BLaER1 treated with 17β-estradiol and CSF1 and Interleukin-3, amounts not matched to agents 10 nM and 100 nM (cell line): ENCODE data around the gene PRMT5.
A peak's percentile ranks its signal among the peaks of the same experiment; 100 is the strongest.

Experiments used
- H3K27ac ChIP-seq, 11 experiments: shearing (Covaris generic); formaldehyde crosslinking; 2 replicates each; pipeline ENCODE4 v1.8.1; 2022
- H3K27me3 ChIP-seq, 11 experiments: shearing (Covaris generic); formaldehyde crosslinking; 2 replicates each; pipeline ENCODE4 v1.8.1; 2022
- H3K36me3 ChIP-seq, 11 experiments: shearing (Covaris generic); formaldehyde crosslinking; 2 replicates each; pipeline ENCODE4 v1.8.1; 2022
- H3K4me1 ChIP-seq, 10 experiments: shearing (Covaris generic); formaldehyde crosslinking; 2 replicates each; pipeline ENCODE4 v1.8.1; 2022
- H3K4me2 ChIP-seq, 11 experiments: shearing (Covaris generic); formaldehyde crosslinking; 2 replicates each; pipeline ENCODE4 v1.8.1; 2022
- H3K4me3 ChIP-seq, 10 experiments: shearing (Covaris generic); formaldehyde crosslinking; 2 replicates each; pipeline ENCODE4 v1.8.1; 2022
- H3K9ac ChIP-seq, 11 experiments: shearing (Covaris generic); formaldehyde crosslinking; 2 replicates each; pipeline ENCODE4 v1.8.1; 2022
- H3K9me3 ChIP-seq, 11 experiments: shearing (Covaris generic); formaldehyde crosslinking; replicated peaks in 1 of 11; 2 replicates each; pipeline ENCODE4 v1.8.1; 2022
- H4K20me1 ChIP-seq, 11 experiments: shearing (Covaris generic); formaldehyde crosslinking; 2 replicates each; pipeline ENCODE4 v1.8.1; 2022
- Cebpa-rat ChIP-seq, 11 experiments: shearing (Covaris generic); IDR thresholded peaks; 2 replicates each; pipeline ENCODE4 v1.8.1; 2022

The PRMT5 gene

DNA sequence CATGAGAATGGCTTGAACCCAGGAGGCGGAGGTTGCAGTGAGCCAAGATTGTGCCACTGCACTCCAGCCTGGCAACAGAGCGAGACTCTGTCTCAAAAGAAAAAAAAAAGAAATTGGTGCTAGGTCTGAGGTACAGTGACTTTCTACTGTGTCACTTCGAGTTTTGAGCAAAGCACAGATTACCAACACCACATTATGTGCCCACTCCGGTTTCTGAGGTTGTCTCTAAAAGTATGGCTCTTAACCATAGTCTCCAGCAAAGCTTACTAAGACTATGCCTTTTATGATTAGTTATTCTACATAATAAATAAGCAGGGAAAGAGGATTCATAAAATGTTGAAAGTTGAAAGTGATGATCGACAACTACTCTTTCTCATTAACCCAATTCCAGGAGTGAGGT is 18.3 kb downstream of the PRMT5 start:
- H3K9ac ChIP-seq = no peak overlapping the region; a peak in 2 of 22 replicates
- TF ChIP-seq Cebpa-rat (IDR thresholded peaks at IDR 0.05) = no peak
- 0 out of 22 replicates have a peak overlapping the region, but pooled peaks of 3 of the 11 experiments have one; percentile 11 to 63 (median 49) for H3K4me2 ChIP-seq
- no peaks in the 10 kb centered on the region for H3K27me3 ChIP-seq
- no peak overlapping the region for H3K4me3 ChIP-seq
- H4K20me1 ChIP-seq = peaks cover 0 to 26% (median 0%) of the 10 kb centered on the region in 11 experiments; a peak in 9 of 22 replicates
- peak overlapping the region in 2 of 11 experiments; percentile 48 to 68; a peak in 1 of 22 replicates for H3K27ac ChIP-seq
- peaks cover 17 to 53% (median 37%) of the 10 kb centered on the region in 10 experiments for H3K4me1 ChIP-seq
- no peaks in the 10 kb centered on the region for H3K9me3 ChIP-seq
- peaks cover 63 to 100% (median 85%) of the 10 kb centered on the region in 11 experiments for H3K36me3 ChIP-seq

DNA sequence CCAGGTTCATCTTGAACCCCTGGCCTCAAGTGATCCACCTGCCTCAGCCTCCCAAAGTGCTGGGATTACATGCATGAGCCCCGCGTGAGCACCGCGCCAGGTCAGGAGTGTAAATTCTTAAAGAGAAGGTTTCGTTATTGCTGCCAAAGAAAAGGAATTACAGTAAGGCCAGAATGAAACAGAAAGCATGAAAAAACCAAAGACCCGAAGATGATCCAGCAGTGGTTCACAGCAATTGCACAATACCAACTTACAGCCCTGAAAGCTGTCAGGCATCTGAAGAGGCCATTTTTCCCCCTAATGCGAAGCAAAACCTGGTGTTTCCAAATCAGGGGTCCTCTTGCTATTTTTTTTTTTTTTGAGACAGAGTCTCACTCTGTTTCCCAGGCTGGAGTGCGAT is 20.6 kb downstream of the PRMT5 start:
- H3K4me3 ChIP-seq = no peak overlapping the region

DNA sequence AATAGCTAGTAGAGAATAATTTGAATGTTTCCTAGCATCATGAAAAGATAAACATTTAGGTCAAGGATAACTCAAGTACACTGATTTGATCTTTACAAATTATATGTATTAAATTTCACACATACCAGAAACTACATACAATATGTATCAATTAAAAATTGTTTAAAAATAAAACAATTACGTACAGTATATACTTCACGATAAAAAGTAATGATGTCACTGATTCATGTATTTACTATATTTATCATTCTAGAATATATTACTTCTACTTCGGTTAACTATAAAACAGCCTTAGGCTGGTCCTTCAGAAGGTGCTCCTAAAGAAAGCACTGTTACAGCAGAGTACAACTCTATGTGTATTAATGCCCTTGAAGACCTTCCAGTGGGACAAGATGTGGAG is 21.7 kb downstream of the PRMT5 start:
- peaks cover 0 to 38% (median 26%) of the 10 kb centered on the region in 10 experiments; a peak in 18 of 20 replicates for H3K4me1 ChIP-seq
- peaks cover 0 to 20% (median 4%) of the 10 kb centered on the region in 11 experiments; a peak in 10 of 22 replicates for H4K20me1 ChIP-seq
- peaks cover 95 to 100% (median 99%) of the 10 kb centered on the region in 11 experiments for H3K36me3 ChIP-seq
- H3K9me3 ChIP-seq = no peaks in the 10 kb centered on the region
- no peak overlapping the region for H3K4me2 ChIP-seq
- no peaks in the 10 kb centered on the region for H3K27me3 ChIP-seq
- H3K4me3 ChIP-seq = no peak overlapping the region
- H3K27ac ChIP-seq = no peak overlapping the region
- no peak for TF ChIP-seq Cebpa-rat (IDR thresholded peaks at IDR 0.05)
- no peak overlapping the region for H3K9ac ChIP-seq

More for the DNA sequence above, 20.6 kb downstream of the PRMT5 start:
- Histone ChIP-seq H3K4me2 (peak overlapping the region in 6 of 11 experiments; percentile 11 to 63 (median 48); a peak in 11 of 22 replicates), H4K20me1 (peaks cover 0 to 21% (median under 1%) of the 10 kb centered on the region in 11 experiments; a peak in 10 of 22 replicates), H3K4me1 (peaks cover 0 to 38% (median 26%) of the 10 kb centered on the region in 10 experiments; a peak in 18 of 20 replicates), H3K9me3 (no peaks in the 10 kb centered on the region), H3K27me3 (no peaks in the 10 kb centered on the region), H3K36me3 (peaks cover 86 to 100% (median 98%) of the 10 kb centered on the region in 11 experiments), H3K9ac (peak overlapping the region in 4 of 11 experiments; percentile 28 to 52 (median 32); a peak in 6 of 22 replicates), H3K27ac (peak overlapping the region in 8 of 11 experiments; percentile 16 to 68 (median 46); a peak in 12 of 22 replicates)
- TF ChIP-seq Cebpa-rat (IDR thresholded peaks at IDR 0.05) = peak in 8 of 11 experiments; percentile 25 to 80 (median 54); a peak in 9 of 22 replicates

DNA sequence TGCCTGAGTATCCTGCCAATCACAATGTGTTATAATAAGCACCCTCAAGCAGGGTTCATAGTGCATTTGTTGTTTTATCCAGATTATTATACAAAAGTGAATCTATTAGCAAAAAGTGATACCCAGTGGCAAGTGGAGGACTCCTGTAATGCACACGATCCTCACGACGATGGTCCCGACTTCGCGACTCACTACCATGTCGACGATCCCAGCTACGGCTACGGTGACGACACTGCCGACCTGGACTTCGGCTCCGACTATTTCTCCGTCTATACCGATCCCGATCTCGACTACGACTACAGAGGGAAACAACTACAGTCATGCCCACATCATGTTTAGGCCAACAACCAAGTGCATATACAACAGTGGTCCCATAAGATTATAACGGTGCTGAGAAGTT is 23.1 kb downstream of the PRMT5 start:
- peaks cover 97 to 100% (median 99%) of the 10 kb centered on the region in 11 experiments for H3K36me3 ChIP-seq
- H3K27ac ChIP-seq = no peak overlapping the region
- no peak overlapping the region for H3K4me2 ChIP-seq
- no peaks in the 10 kb centered on the region for H3K27me3 ChIP-seq
- no peak for TF ChIP-seq Cebpa-rat (IDR thresholded peaks at IDR 0.05)
- H3K4me1 ChIP-seq = peaks cover 0 to 36% (median 26%) of the 10 kb centered on the region in 10 experiments; a peak in 17 of 20 replicates
- no peak overlapping the region for H3K9ac ChIP-seq
- H4K20me1 ChIP-seq = peaks cover 0 to 17% (median 1%) of the 10 kb centered on the region in 11 experiments; a peak in 9 of 22 replicates
- H3K9me3 ChIP-seq = no peaks in the 10 kb centered on the region
- H3K4me3 ChIP-seq = no peak overlapping the region

GRCh38 chr14:22905627-22906026 is 23.5 kb downstream of the PRMT5 start:
- H3K9ac ChIP-seq = no peak overlapping the region
- no peak overlapping the region for H3K27ac ChIP-seq
- no peak for TF ChIP-seq Cebpa-rat (IDR thresholded peaks at IDR 0.05)
- peaks cover 0 to 35% (median 22%) of the 10 kb centered on the region in 10 experiments; a peak in 17 of 20 replicates for H3K4me1 ChIP-seq
- no peaks in the 10 kb centered on the region for H3K9me3 ChIP-seq
- H3K4me2 ChIP-seq = no peak overlapping the region
- peaks cover 0 to 21% (median 6%) of the 10 kb centered on the region in 11 experiments; a peak in 10 of 22 replicates for H4K20me1 ChIP-seq
- H3K27me3 ChIP-seq = no peaks in the 10 kb centered on the region
- H3K36me3 ChIP-seq = peaks cover 97 to 100% (median 99%) of the 10 kb centered on the region in 11 experiments
- no peak overlapping the region for H3K4me3 ChIP-seq

GRCh38 chr14:22903742-22904087 is 25.5 kb downstream of the PRMT5 start:
- no peak for TF ChIP-seq Cebpa-rat (IDR thresholded peaks at IDR 0.05)
- peaks cover 0 to 16% (median 4%) of the 10 kb centered on the region in 10 experiments; a peak in 15 of 20 replicates for H3K4me1 ChIP-seq
- no peaks in the 10 kb centered on the region for H3K9me3 ChIP-seq
- no peaks in the 10 kb centered on the region for H3K27me3 ChIP-seq
- H3K9ac ChIP-seq = no peak overlapping the region
- no peak overlapping the region for H3K4me3 ChIP-seq
- H4K20me1 ChIP-seq = peaks cover 0 to 24% (median 4%) of the 10 kb centered on the region in 11 experiments; a peak in 6 of 22 replicates
- no peak overlapping the region for H3K4me2 ChIP-seq
- H3K27ac ChIP-seq = no peak overlapping the region; a peak in 1 of 22 replicates
- peaks cover 88 to 100% (median 97%) of the 10 kb centered on the region in 11 experiments for H3K36me3 ChIP-seq

DNA sequence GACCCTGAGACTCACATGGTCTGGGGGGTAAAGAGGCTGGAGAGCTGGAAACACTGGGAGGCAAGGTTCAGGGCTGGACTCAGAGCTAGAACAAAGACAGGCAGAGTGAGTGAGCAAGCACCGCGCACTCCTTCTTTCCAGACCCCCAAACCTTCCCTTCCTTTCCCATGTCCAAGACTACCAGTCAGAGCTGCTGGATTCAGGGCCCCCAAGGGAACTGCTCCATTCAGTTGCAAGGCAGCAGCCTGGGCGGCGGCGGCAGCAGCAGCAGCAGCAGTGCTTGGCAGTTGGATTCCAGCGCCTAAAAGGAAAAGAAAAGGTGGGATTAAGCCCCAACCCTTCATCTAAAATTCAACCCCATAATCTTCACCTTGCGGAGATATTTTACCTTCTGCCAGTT is 27.4 kb downstream of the PRMT5 start:
- Histone ChIP-seq H3K4me3 (no peak overlapping the region), H4K20me1 (peaks cover 0 to 24% (median 4%) of the 10 kb centered on the region in 11 experiments; a peak in 6 of 22 replicates), H3K27me3 (no peaks in the 10 kb centered on the region), H3K27ac (no peak overlapping the region), H3K9ac (no peak overlapping the region), H3K36me3 (peaks cover 85 to 100% (median 97%) of the 10 kb centered on the region in 11 experiments), H3K4me2 (no peak overlapping the region), H3K4me1 (peaks cover 0 to 12% (median 0%) of the 10 kb centered on the region in 10 experiments; a peak in 7 of 20 replicates), H3K9me3 (no peaks in the 10 kb centered on the region)
- no peak for TF ChIP-seq Cebpa-rat (IDR thresholded peaks at IDR 0.05)

DNA sequence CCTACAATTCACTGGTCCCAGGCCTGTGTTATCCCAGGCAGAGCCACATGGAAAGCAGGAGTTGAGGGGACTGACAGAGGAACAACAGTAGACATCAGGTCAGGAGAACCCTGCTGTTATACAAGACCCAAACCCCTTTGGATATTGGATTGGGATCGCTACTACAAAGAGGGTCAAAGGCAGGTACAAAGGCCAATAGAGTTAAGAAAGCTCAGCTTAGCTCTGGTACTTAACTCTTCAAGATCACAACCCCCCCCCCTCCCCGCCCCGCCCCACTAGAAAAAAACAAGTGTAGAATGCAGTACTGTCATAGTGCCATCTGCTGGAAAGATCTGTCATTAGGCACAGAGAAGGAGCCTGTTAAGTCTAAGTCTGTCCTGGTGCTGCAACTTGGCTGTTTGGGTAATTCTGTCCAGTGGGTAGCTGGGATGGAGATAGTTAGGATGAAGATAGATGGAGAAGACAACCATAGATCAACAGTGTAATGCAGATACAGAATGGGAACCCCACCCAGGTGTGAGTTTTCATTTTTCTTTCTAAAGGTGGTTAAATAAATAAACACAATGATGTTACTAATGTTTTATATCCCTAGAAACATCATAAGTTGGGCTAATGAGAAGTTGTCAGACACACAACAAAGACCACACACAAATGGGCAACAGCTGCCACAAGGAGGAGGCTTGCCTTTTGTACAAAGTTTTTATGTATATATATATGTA is 28.9 kb downstream of the PRMT5 start:
- Histone ChIP-seq H4K20me1 (peaks cover 0 to 24% (median 4%) of the 10 kb centered on the region in 11 experiments; a peak in 6 of 22 replicates), H3K9ac (0 out of 22 replicates have a peak overlapping the region, but pooled peaks of 2 of the 11 experiments have one; percentile 9 to 45), H3K4me2 (no peak overlapping the region), H3K4me1 (peaks cover 0 to 12% (median 0%) of the 10 kb centered on the region in 10 experiments; a peak in 7 of 20 replicates), H3K9me3 (no peaks in the 10 kb centered on the region), H3K27me3 (no peaks in the 10 kb centered on the region), H3K27ac (no peak overlapping the region), H3K36me3 (peaks cover 72 to 100% (median 89%) of the 10 kb centered on the region in 11 experiments), H3K4me3 (no peak overlapping the region)
- TF ChIP-seq Cebpa-rat (IDR thresholded peaks at IDR 0.05) = no peak
